GM12873 (cell line): ENCODE measurements around the gene FER1L5.

Source experiments
- TF ChIP-seq, protein P1 (sequence below): IDR thresholded peaks from 2 replicates; pipeline ENCODE4 v1.5.1; 2012; ENCODE audit warnings: low read depth, mild to moderate bottlenecking, moderate library complexity, low read length, control low read depth; ENCODE audit not compliant: insufficient read depth; ENCODE audit errors: missing control alignments

The FER1L5 gene

DNA sequence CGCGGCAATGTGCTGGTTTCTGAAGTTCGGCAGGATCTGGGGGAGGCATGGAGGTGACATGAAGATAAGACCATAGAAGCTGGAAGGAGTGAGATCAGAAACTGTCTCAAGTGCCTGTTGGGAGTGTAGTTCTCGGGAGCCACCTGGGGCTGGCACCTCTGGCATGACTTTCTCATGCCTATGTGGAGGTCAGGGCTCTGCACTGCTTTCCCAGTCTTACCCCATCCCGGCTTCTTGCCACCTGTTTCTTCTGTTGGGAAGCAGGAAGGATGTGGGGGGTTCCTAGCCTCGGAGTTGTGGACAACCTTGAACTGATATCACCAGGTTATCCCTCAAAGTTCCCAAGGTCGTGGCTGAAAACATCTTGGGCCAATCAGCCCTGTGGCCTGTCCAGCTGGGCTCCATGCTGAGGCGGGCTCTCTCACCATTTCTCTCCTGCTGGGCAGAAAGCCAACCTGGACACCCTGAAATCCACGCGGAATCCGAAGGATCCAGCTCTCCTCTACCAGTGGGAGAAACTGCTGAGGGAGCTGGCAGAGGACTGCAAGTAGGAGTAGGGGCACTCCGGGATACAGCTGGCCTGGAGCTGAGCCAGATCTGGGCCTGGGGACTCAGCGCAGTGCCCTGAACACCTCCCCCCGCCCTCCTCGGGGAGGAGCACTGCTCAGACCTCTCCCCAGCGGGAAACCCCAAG lies 42.5 kb downstream of the FER1L5 start:
- TF ChIP-seq, protein P1, sequence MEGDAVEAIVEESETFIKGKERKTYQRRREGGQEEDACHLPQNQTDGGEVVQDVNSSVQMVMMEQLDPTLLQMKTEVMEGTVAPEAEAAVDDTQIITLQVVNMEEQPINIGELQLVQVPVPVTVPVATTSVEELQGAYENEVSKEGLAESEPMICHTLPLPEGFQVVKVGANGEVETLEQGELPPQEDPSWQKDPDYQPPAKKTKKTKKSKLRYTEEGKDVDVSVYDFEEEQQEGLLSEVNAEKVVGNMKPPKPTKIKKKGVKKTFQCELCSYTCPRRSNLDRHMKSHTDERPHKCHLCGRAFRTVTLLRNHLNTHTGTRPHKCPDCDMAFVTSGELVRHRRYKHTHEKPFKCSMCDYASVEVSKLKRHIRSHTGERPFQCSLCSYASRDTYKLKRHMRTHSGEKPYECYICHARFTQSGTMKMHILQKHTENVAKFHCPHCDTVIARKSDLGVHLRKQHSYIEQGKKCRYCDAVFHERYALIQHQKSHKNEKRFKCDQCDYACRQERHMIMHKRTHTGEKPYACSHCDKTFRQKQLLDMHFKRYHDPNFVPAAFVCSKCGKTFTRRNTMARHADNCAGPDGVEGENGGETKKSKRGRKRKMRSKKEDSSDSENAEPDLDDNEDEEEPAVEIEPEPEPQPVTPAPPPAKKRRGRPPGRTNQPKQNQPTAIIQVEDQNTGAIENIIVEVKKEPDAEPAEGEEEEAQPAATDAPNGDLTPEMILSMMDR, result no peak

DNA sequence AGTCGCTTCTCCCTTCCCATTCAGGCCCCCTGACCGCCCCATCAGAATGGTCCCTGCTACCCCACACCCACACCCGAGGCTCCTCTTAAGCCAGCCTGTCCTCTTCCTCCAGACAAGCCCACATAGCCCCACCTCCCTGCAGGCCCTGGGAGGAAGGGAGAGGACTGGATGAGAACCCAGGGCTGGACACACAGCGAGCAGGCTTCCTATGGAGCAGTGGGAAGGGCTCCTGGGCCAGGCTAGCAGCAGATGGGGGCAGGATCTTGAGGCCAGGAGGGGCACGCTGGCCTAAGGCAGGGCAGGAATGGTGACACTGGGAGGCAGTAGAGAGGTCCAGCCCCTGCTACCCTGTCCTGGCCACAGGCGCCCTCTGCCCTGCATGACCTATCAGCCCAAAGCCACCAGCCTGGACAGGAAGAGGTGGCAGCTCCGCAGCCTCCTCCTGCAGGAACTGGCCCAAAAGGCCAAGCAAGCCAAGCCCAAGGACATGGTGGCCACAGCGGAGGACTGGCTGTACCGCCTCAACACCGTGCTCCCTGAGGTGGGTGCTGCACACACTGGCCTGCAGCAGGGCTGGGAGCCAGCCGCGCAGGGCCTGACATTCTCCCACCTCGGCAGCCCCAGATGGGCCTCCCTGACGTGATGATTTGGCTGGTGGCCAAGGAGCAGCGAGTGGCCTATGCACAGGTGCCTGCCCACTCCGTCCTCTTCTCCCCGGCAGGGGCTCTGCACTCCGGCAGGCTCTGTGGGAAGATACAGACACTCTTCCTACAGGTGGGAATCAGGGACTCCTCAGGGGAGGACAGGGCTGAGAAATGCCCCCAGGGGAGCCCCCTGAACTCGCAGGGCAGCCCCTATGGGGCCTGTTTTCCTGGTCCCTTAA lies 43.3 kb downstream of the FER1L5 start:
- TF ChIP-seq, protein P1, result no peak

DNA sequence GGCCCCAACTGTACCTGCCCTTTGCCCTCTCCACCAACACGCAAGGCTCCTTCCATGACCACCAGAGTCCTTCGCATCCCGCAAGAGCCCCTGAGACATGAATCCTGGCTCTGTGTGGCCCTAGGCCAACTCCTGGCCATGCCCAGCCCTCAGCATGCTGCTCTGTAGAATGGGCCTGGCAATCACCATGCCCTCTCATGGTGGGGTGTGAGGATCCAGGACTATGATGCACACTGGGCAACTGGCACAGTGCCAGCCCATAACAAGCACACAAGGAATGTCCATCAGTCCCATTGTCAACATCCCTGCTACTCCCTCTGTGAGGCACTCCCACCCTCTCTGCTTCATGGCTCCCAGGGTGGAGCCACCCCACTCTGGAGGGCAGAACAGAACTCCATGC lies 44.7 kb downstream of the FER1L5 start:
- TF ChIP-seq, protein P1, result no peak

DNA sequence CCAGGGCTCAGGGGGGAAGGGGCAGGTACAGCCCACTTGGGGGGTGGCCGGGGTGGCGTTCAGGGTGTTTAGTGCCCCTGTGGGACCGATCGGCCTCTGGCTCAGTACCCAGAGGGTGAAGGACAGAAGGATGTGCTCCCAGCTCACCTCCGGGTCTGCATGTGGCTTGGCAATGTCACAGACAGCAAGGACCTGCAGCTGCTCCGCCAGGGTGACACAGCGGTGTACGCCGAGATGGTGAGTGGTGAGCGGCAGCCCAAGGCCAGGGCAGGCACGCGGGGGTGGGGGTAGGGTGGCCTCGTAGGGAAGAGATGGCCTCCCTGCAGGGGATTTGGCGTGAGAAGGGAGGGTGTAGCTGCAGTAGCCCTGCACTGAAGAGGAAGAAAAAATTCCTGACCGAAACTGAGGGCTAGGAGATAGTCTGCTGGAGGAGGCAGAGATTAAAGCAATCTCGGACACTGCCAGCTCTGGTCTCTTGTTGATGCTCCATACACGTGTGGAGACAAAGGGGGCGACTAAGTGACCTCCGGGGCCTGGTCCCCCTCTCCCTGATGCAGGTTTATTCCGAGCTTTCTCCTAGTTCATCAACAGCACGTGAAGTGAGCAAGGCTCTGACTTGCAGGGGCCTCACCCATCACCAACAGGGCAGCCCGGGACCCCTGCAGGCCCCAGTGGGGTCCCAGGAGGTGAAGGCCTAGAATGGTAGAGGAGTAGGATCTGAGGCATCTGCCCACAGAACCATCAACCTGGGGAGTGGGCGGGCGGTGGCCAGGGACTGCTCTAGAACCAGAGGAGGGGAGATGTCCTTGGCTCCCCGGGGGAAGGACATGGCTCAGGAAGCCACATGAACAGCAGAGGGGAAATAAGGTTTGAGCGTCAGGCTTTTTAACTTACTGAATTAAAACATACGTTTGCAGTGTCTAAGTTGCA lies 45.4 kb downstream of the FER1L5 start:
- TF ChIP-seq, protein P1, result no peak

DNA sequence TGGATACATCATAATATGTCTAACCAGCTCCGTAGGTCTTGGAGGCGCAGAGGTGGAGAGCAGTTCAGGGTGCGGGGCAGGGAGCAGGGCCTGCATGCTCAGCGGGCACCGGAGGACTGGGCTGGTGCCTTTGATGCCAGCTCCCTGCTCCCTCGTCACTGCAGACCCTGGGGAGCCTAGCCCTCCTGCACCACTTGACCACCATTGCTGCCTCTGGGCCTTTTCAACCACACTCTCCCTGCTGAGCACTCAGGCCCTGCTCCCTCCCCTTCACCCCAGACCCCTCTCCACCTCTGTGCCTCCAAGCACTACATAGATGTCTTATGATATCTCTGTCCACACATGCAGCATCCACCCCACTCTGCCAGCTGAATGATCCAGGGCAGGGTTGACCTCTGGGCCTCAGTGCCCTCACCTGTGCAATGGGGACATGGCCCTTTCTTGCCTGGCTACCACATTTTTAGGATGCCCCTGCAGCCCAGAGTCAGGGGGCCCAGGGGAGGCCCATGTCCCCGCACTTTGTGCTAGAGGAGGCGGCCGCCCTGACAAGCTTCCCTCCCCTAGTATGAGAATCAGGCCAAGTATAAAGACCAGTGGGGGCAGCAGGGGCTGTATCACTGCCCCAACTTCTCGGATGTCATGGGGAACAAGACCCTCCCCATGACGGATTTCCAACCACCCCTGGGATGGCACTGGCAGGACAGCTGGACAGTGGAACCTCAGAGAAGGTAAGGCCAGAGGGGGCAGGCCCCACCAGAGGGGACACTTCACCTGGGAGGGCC lies 46.3 kb downstream of the FER1L5 start:
- TF ChIP-seq, protein P1, result no peak

DNA sequence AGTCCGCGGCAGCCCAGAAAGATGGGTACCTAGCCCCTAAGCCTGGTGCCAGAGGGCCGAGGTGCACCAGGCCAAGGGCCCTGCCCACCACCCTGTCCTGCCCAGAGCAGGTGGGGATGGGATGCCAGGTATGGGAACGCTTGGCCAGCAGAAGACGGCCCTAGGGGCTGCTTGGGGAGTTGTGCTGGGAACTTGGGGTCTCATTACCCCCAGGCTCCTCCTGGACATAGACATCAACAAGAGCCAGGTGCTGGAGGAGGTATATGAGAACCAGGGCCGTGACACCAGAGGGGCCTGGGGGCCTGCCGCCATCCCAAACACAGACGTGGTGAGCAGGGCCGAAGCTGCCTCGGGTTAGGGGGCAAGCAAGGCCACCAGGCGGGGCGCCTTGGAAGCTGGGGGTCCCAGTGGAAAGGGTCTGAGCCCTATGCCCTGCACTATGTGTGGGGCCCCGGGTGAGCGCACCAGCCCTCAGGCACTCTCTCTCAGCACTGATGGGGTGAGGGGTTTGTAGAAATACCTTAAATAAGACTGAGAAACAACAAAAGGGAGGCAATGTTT lies 46.9 kb downstream of the FER1L5 start:
- TF ChIP-seq, protein P1, result no peak
